ENCODE measurements around the gene TRPM4. TPM values are rescaled to one million over a fixed set of nuclear protein-coding genes. Genes with fewer than 3 reads are reported as not detected.

Gene TRPM4
- total and polyA plus RNA-seq, 2 of the 8 experiments (the other 6 are each of a cell fraction or from before 2014, with no cell fraction given): 11.3 to 13.3 TPM

- no peak for TF ChIP-seq BACH1 (IDR thresholded peaks at IDR 0.05; ENCODE audit: low read length)
- TF ChIP-seq KDM5A (IDR thresholded peaks at IDR 0.05; ENCODE audit: low read length): no peak
- no peak for TF ChIP-seq SUZ12 (IDR thresholded peaks at IDR 0.05; ENCODE audit: low read length)
- no peak for TF ChIP-seq SAP30 (IDR thresholded peaks at IDR 0.05; ENCODE audit: insufficient read depth, insufficient replicate concordance, low read length)
- TF ChIP-seq, protein P1, sequence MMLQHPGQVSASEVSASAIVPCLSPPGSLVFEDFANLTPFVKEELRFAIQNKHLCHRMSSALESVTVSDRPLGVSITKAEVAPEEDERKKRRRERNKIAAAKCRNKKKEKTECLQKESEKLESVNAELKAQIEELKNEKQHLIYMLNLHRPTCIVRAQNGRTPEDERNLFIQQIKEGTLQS (IDR thresholded peaks at IDR 0.05; ENCODE audit: insufficient read depth, low read depth, low read length): no peak
- TF ChIP-seq SIX5 (IDR thresholded peaks at IDR 0.05; ENCODE audit: low read depth, low read length): no peak
- TF ChIP-seq BCL11A (IDR thresholded peaks at IDR 0.05; ENCODE audit: low read depth in 2 of 2, low read length in 2 of 2): no peak
- TF ChIP-seq, protein P2, sequence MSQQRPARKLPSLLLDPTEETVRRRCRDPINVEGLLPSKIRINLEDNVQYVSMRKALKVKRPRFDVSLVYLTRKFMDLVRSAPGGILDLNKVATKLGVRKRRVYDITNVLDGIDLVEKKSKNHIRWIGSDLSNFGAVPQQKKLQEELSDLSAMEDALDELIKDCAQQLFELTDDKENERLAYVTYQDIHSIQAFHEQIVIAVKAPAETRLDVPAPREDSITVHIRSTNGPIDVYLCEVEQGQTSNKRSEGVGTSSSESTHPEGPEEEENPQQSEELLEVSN (IDR thresholded peaks at IDR 0.05): 0 out of 2 replicates have a peak, but pooled peaks have one; percentile 14
- TF ChIP-seq CHD2 (IDR thresholded peaks at IDR 0.05; ENCODE audit: low read length): no peak
Measured at GRCh38 chr19:49125025-49125731, 32.4 kb upstream of the TRPM4 start (continued).
